Sigmoid colon (tissue), 7 donors: Measurements from ENCODE around the gene TCF12. TPM values are rescaled to one million over a fixed set of nuclear protein-coding genes. Genes with fewer than 3 reads are reported as not detected.

ENCODE experiments used
- DNase-seq: peaks from one replicate; pipeline ENCODE4 v3.0.0-alpha.2; 2019
- H3K27ac ChIP-seq, 4 donors: fragments of 200-600 bp; sonication (generic); one replicate each; pipeline ENCODE4 v1.5.1; 2016 to 2019; ENCODE audit warnings: mild to moderate bottlenecking in 1 of 4
- H3K27me3 ChIP-seq, 3 donors: fragments of 200-600 bp; sonication (generic); one replicate each; pipeline ENCODE4 v1.5.1; 2019; ENCODE audit warnings: mild to moderate bottlenecking in 1 of 3
- H3K36me3 ChIP-seq, 4 donors: fragments of 200-600 bp; sonication (generic); one replicate each; pipeline ENCODE4 v1.5.1; 2016 to 2019
- H3K4me1 ChIP-seq, 4 donors: fragments of 200-600 bp; sonication (generic); one replicate each; pipeline ENCODE4 v1.5.1; 2017 to 2019
- H3K4me3 ChIP-seq, 4 donors: fragments of 200-600 bp; sonication (generic); one replicate each; pipeline ENCODE4 v1.5.1; 2017 to 2019; ENCODE audit warnings: mild to moderate bottlenecking in 2 of 4, moderate library complexity in 1 of 4
- H3K9me3 ChIP-seq, 4 donors: fragments of 200-600 bp in 3 of 4; sonication (generic) in 3 of 4; one replicate each; pipeline versions ENCODE4 v1.5.1 to v1.6.1; 2013 to 2019
- CTCF ChIP-seq, 4 experiments: fragments of 450-650 bp in 3 of 4; fragments of 200-600 bp in 1 of 4; IDR thresholded peaks; one replicate each; pipeline ENCODE4 v1.5.1; 2016 to 2019; ENCODE audit warnings: antibody characterized with exemption in 4 of 4, mild to moderate bottlenecking in 3 of 4, moderate library complexity in 2 of 4
- EP300 ChIP-seq, 4 donors: sonication (generic); formaldehyde crosslinking; IDR thresholded peaks; one replicate each; pipeline ENCODE4 v1.6.1; 2017; ENCODE audit warnings: antibody characterized with exemption in 4 of 4
- POLR2A ChIP-seq, 2 donors: fragments of 450-650 bp; IDR thresholded peaks; one replicate each; pipeline ENCODE4 v1.6.1; 2016; ENCODE audit warnings: antibody characterized with exemption in 2 of 2, mild to moderate bottlenecking in 2 of 2, moderate library complexity in 2 of 2
- POLR2AphosphoS5 ChIP-seq, 4 donors: sonication (generic); formaldehyde crosslinking; IDR thresholded peaks; one replicate each; pipeline ENCODE4 v1.6.1; 2017; ENCODE audit warnings: antibody characterized with exemption in 4 of 4
- WGBS, 2 donors: extraction: QIAGEN DNeasy Blood & Tissue Kit; methylation state at CpG; one replicate each; pipeline ENCODE4 v1.1.7; 2013; 5-methylcytosine and 5-hydroxymethylcytosine counted together
- intact Hi-C: fragments of 100-400 bp; cut with DNase I; formaldehyde crosslinking; loops from one replicate; pipeline ENCODE4 v1.15.1; 2023
- polyA plus RNA-seq, 3 donors: library from polyadenylated mRNA; stranded (reverse); fragments of 200-250 nt; gene quantifications; one replicate each; pipeline ENCODE4 v1.2.3, GENCODE V29; 2013
- total RNA-seq, 4 donors: library from RNA; depleted of rRNA; stranded (reverse); fragments of >200 nt; gene quantifications; one replicate each; pipeline ENCODE4 v1.1.0, GENCODE V29; 2016
- donor health status: healthy with polysubstance abuse.
- donor health status: Bipolar disorder and iron deficiency.
- donor health status: healthy.

TCF12 gene
- total and polyA plus RNA-seq, 7 donors, result 13.2 to 147 (median 77.8) TPM

GRCh38 chr15:57285386-57285785, 366.9 kb downstream of the TCF12 start:
- DNase-seq, result no peak
- intact Hi-C loops, result no loop called here
- H3K36me3 ChIP-seq, result peaks cover 0 to 79% (median 16%) of the 10 kb centered on the region in 4 donors
- no peaks in the 10 kb centered on the region for H3K4me1 ChIP-seq
- WGBS, 2 donors, result 95 to 96% methylated on average over 3 of the region's 3 CpGs
- H3K4me3 ChIP-seq, result no peak overlapping the region
- no peaks in the 10 kb centered on the region for H3K27me3 ChIP-seq
- no peaks in the 10 kb centered on the region for H3K9me3 ChIP-seq
- no peak overlapping the region for H3K27ac ChIP-seq
- TF ChIP-seq EP300 (IDR thresholded peaks at IDR 0.05) (no peak), POLR2AphosphoS5 (IDR thresholded peaks at IDR 0.05) (no peak), POLR2A (IDR thresholded peaks at IDR 0.05) (no peak), CTCF (IDR thresholded peaks at IDR 0.05) (no peak)

- 88 to 93% methylated on average over 7 of the region's 7 CpGs for WGBS, 2 donors
- H3K36me3 ChIP-seq, result peaks cover 0 to 80% (median 16%) of the 10 kb centered on the region in 4 donors
- H3K4me1 ChIP-seq, result no peaks in the 10 kb centered on the region
- no peak overlapping the region for H3K27ac ChIP-seq
- H3K27me3 ChIP-seq, result no peaks in the 10 kb centered on the region
- H3K4me3 ChIP-seq, result no peak overlapping the region
- no peak for TF ChIP-seq POLR2AphosphoS5 (IDR thresholded peaks at IDR 0.05)
- TF ChIP-seq CTCF (IDR thresholded peaks at IDR 0.05), result no peak
- TF ChIP-seq EP300 (IDR thresholded peaks at IDR 0.05), result no peak
- no peak for TF ChIP-seq POLR2A (IDR thresholded peaks at IDR 0.05)
- no peak for DNase-seq
- intact Hi-C loops, result no loop called here
- H3K9me3 ChIP-seq, result no peaks in the 10 kb centered on the region
These were observed 368.1 kb downstream of the TCF12 start for GRCh38 chr15:57286446-57287122.

GRCh38 chr15:57287123-57287521, 368.7 kb downstream of the TCF12 start:
- Histone ChIP-seq H3K4me1 (no peaks in the 10 kb centered on the region), H3K27me3 (no peaks in the 10 kb centered on the region), H3K27ac (no peak overlapping the region), H3K9me3 (no peaks in the 10 kb centered on the region), H3K4me3 (no peak overlapping the region), H3K36me3 (peaks cover 0 to 79% (median 16%) of the 10 kb centered on the region in 4 donors)
- TF ChIP-seq EP300 (IDR thresholded peaks at IDR 0.05) (no peak), POLR2A (IDR thresholded peaks at IDR 0.05) (no peak), POLR2AphosphoS5 (IDR thresholded peaks at IDR 0.05) (no peak), CTCF (IDR thresholded peaks at IDR 0.05) (no peak)
- 83 to 90% methylated on average over 2 of the region's 2 CpGs for WGBS, 2 donors
- DNase-seq, result no peak
- intact Hi-C loops, result no loop called here

GRCh38 chr15:57288926-57289580, 370.6 kb downstream of the TCF12 start:
- Histone ChIP-seq H3K27me3 (no peaks in the 10 kb centered on the region), H3K4me1 (no peaks in the 10 kb centered on the region), H3K9me3 (no peaks in the 10 kb centered on the region), H3K4me3 (no peak overlapping the region), H3K27ac (no peak overlapping the region), H3K36me3 (peaks cover 0 to 59% (median 10%) of the 10 kb centered on the region in 4 donors)
- DNase-seq, result no peak
- intact Hi-C loops, result no loop called here
- 66 to 85% methylated on average over 5 of the region's 5 CpGs for whole genome bisulfite sequencing, 2 donors
- no peak for TF ChIP-seq CTCF (IDR thresholded peaks at IDR 0.05)
- no peak for TF ChIP-seq POLR2A (IDR thresholded peaks at IDR 0.05)
- no peak for TF ChIP-seq POLR2AphosphoS5 (IDR thresholded peaks at IDR 0.05)
- TF ChIP-seq EP300 (IDR thresholded peaks at IDR 0.05), result no peak
